Spleen (tissue), 7 donors: ENCODE results near the gene WHAMM.

Experiments
- POLR2A ChIP-seq, 3 donors: fragments of 450-650 bp; IDR thresholded peaks; one replicate each; pipeline ENCODE4 v1.5.1; 2017; ENCODE audit warnings: antibody characterized with exemption in 3 of 3, mild to moderate bottlenecking in 1 of 3
- POLR2AphosphoS5 ChIP-seq, 3 donors: sonication (generic); formaldehyde crosslinking; IDR thresholded peaks; one replicate each; pipeline ENCODE4 v1.5.1; 2017; ENCODE audit warnings: antibody characterized with exemption in 3 of 3
- TF ChIP-seq, protein P1 (sequence below), 11 experiments: fragments of 200-600 bp in 7 of 11; fragments of 450-650 bp in 4 of 11; sonication (generic) in 4 of 11; IDR thresholded peaks in 8 of 11; conservative IDR thresholded peaks in 3 of 11; 1 replicate in 7 of 11; 2 replicates in 4 of 11; pipeline versions ENCODE4 v1.4.0 to v1.8.0; 2016 to 2021; ENCODE audit warnings: antibody characterized with exemption in 11 of 11, inconsistent platforms in 4 of 11, mild to moderate bottlenecking in 1 of 11
- donor health status: DM: no; HTN: no; CAD: no; lungs with moderate emphysema.
- donor health status: DM: no; HTN: no; CAD: no.
- donor health status: DM: no; HTN: no; CAD: no.

DNA sequence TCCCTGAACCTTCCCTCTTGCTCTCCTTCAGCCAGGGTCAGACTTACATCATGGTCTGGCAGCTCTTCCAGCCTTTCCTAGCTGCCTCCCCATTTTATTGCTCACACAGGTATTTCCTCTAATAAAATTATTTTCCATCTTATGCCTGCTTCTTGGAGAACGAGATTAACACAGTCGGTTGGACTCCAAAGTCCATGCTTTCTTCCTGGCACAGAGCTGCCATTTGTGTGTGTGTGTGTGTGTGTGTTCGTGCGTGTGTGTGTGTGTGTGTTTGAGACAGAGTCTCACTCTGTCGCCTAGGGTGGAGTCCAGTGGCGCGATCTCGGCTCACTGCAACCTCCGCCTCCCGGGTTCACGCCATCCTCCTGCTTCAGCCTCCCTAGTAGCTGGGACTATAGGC, 19.1 kb upstream of the WHAMM start:
- TF ChIP-seq POLR2AphosphoS5 (IDR thresholded peaks at IDR 0.05) (no peak), POLR2A (IDR thresholded peaks at IDR 0.05) (no peak)
- TF ChIP-seq, protein P1, sequence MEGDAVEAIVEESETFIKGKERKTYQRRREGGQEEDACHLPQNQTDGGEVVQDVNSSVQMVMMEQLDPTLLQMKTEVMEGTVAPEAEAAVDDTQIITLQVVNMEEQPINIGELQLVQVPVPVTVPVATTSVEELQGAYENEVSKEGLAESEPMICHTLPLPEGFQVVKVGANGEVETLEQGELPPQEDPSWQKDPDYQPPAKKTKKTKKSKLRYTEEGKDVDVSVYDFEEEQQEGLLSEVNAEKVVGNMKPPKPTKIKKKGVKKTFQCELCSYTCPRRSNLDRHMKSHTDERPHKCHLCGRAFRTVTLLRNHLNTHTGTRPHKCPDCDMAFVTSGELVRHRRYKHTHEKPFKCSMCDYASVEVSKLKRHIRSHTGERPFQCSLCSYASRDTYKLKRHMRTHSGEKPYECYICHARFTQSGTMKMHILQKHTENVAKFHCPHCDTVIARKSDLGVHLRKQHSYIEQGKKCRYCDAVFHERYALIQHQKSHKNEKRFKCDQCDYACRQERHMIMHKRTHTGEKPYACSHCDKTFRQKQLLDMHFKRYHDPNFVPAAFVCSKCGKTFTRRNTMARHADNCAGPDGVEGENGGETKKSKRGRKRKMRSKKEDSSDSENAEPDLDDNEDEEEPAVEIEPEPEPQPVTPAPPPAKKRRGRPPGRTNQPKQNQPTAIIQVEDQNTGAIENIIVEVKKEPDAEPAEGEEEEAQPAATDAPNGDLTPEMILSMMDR (IDR thresholded peaks at IDR 0.05 in 8 of 11, conservative IDR thresholded peaks at IDR 0.05 in 3 of 11) = no peak
